ENCODE measurements around the gene DNA2.
"Not testable (repeated sequence)": the region's sequence is repeated elsewhere in the genome, so short reads cannot be mapped to it uniquely, and the experiment has no call there.

Gene DNA2, protein sequence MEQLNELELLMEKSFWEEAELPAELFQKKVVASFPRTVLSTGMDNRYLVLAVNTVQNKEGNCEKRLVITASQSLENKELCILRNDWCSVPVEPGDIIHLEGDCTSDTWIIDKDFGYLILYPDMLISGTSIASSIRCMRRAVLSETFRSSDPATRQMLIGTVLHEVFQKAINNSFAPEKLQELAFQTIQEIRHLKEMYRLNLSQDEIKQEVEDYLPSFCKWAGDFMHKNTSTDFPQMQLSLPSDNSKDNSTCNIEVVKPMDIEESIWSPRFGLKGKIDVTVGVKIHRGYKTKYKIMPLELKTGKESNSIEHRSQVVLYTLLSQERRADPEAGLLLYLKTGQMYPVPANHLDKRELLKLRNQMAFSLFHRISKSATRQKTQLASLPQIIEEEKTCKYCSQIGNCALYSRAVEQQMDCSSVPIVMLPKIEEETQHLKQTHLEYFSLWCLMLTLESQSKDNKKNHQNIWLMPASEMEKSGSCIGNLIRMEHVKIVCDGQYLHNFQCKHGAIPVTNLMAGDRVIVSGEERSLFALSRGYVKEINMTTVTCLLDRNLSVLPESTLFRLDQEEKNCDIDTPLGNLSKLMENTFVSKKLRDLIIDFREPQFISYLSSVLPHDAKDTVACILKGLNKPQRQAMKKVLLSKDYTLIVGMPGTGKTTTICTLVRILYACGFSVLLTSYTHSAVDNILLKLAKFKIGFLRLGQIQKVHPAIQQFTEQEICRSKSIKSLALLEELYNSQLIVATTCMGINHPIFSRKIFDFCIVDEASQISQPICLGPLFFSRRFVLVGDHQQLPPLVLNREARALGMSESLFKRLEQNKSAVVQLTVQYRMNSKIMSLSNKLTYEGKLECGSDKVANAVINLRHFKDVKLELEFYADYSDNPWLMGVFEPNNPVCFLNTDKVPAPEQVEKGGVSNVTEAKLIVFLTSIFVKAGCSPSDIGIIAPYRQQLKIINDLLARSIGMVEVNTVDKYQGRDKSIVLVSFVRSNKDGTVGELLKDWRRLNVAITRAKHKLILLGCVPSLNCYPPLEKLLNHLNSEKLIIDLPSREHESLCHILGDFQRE

GRCh38 chr10:68471586-68472408 lies at the start of gene DNA2:
TSS of gene DNA2 (minus strand) at chr10:68471973. CDS start at chr10:68471864, 109 bp downstream.
- peak; percentile 66 to 72 for DNase-seq (ENCODE audit: low read depth in 2 of 2)

DNA sequence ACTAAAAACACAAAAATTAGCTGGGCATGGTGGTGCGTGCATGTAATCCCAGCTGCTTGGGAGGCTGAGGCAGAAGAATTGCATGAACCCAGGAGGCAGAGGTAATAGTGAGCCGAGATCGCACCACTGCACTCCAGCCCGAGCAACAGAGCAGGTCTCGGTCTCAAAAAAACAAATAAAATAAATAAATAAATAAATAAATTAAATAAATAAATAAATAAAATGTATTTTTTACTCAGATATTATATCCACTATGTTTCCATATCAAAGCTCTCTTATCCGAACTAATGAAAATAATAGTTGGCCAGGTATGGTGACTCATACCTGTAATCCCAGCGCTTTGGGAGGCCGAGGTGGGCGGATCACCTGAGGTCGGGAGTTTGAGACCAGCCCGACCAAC lies 46.8 kb upstream of the DNA2 start:
- not testable (repeated sequence) for DNase-seq (ENCODE audit: low read depth in 2 of 2)

- no peak for DNase-seq (ENCODE audit: low read depth in 2 of 2)
Observed at GRCh38 chr10:68517188-68517587, 45.4 kb upstream of the DNA2 start.

DNA sequence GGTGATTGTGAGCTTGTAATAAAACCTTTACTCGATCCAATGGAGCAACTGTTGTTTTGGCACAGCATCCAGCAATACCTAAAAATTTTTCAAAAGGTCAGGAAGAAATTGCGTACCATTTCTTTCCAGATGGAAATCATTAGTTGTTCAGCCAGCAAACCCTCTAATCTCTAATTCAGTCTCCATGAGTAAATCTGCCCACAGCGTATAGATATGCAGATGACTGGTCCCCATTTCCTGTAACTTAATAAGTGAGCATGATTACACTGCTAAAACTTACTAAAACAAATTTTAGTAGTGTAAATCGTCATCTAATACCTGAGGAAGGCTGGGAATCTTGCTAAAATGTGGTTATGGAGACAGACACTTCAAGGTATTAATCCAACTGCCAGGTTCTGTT lies 45.0 kb upstream of the DNA2 start:
- DNase-seq (ENCODE audit: low read depth in 2 of 2): no peak

DNA sequence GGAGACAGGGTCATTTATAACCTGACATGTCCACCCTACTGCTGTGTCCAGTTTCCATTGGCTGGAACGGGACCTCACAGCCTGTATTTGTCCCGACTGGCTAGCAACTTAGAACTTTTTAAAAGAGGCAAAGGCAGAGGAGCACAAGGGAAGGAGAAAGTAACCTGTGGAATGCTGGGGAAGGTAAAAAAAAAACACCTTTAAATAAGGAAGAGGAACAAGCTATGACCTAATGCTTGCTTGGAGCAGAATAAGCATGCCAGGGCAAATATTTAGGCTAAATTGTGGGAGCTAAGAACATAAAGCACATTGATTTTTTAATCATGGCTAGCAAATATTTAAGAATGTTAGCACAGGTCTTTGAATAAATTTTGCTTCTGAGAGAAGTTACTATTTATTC lies 44.4 kb upstream of the DNA2 start:
- not testable (repeated sequence) for DNase-seq (ENCODE audit: low read depth in 2 of 2)

DNA sequence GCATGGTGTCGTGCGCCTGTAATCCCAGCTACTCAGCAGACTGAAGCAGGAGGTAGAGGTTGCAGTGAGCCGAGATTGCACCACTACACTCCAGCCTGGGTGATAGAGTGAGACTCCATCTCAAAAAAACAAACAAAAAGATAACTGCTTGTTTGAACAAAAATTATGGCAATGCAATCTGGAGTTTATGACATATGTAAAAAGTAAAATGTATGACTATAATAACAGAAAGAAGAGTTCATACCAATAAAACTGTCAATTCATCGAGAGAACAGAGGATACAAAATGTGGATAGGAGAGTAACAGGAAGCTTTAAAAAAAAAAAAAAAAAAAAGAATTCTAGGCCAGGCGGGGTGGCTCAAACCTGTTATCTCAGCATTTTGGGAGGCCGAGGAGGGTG lies 36.3 kb upstream of the DNA2 start:
- no peak for DNase-seq (ENCODE audit: low read depth in 2 of 2)

DNA sequence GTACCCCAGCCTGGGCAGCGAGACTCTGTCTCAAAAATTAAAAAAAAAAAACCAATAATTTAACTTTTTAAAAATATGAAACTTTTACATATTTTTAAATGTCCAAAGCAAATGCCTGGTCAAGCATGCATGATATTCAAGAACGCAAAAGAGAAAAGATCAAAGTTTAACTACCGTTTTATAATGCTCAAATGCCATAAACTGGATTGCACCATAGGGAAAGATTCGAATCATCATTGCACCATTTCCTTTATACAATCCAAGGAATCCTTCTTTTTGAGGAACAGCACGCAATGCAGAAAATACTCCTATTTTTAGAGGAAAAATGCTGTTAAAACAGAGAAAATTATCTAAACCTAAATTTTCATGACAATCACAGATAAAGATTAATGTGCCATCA lies 34.6 kb upstream of the DNA2 start:
- DNase-seq (ENCODE audit: low read depth in 2 of 2): no peak

GRCh38 chr10:68502846-68503245 lies 31.1 kb upstream of the DNA2 start:
- no peak for DNase-seq (ENCODE audit: low read depth in 2 of 2)

GRCh38 chr10:68501691-68502090 lies 29.9 kb upstream of the DNA2 start:
- DNase-seq (ENCODE audit: low read depth in 2 of 2): no peak

DNA sequence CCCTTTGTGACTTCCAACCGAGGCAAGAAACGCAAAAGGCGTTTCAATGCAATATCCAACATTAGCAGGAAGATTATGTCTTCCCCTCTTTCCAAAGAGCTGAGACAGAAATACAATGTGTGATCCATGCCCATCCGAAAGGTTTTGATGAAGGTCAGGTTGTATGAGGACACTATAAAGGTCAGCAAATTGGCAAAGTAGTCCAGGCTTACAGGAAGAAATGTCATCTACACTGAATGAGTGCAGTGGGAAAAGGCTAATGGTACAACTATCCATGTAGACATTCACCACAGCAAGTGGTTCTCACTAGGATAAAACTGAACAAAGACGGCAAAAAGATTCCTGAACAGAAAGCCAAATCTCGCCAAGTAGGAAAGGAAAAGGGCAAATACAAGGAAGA lies 27.8 kb upstream of the DNA2 start:
- no peak for DNase-seq (ENCODE audit: low read depth in 2 of 2)

DNA sequence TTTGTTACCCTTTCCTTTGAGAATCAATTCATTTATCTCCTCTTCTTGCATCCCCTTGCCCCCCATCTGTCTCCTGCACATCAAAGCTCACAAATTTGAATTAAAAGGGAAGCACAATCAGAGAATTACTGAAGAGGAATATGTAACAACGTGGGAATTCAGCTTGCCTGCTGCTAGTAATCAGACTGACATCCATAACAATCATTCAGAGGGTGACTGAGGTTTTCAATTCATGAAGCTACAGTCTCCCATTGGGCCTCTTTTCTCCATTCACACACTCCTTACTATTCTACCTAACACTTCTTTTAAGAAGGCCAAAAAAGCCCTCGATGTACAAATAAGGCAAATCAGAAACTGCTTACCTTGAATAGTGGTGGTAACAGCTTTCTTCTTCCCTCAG lies 24.3 kb upstream of the DNA2 start:
- no peak for DNase-seq (ENCODE audit: low read depth in 2 of 2)

DNA sequence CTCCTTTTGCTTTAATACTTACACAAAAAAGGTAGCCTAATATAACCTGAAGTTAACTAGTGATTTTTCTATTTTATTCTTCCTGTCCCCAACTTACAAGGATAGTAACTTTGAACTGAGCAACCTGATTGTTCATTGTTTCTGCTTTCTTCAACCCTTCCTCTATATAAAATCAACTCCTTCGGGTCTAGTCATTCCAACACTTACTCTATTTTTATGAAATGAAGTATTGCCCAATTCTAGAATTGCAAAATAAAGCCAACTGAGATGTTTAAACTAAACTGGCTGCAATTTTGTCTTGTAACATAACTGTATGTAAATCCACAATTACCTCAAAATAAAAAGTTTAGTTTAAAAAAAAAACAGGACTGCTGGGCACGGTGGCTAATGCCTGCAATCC lies 20.3 kb upstream of the DNA2 start:
- no peak for DNase-seq (ENCODE audit: low read depth in 2 of 2)

DNA sequence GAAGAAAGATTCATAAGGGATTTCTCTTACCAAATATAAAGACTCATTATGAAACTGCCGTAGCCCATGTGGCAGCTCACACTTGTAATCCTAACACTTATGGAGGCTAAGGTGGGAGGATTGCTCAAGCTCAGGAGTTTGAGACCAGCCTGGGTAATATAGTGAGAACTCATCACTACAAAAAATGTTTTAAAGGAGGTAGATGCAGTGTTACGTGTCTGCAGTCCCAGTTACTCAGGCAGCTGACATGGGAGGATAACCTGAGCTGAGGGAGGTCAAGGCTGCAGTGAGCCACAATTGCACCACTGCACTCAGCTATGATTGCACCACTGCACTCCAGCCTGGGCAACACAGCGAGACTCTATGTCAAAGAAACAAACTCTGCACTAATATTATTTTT lies 18.1 kb upstream of the DNA2 start:
- DNase-seq (ENCODE audit: low read depth in 2 of 2): no peak

DNA sequence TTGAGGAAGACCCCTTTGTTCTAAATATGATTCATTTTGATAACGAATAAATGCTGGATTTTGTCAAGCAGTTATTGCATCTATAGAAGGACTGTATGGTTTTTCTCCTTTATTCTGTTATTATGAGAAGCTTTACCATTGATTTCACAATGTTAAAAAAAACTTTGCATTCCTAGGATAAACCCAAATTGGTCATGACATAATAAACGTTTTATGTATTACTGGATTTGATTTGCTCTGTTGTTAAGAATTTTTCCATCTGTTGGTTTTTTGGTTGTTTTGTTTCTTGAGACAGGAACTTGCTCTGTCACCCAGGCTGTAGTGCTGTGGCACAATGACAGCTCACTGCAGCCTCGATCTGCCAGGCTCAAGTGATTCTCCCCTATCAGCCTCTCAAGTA lies 2.2 kb upstream of the DNA2 start:
- DNase-seq (ENCODE audit: low read depth in 2 of 2): no peak

DNA sequence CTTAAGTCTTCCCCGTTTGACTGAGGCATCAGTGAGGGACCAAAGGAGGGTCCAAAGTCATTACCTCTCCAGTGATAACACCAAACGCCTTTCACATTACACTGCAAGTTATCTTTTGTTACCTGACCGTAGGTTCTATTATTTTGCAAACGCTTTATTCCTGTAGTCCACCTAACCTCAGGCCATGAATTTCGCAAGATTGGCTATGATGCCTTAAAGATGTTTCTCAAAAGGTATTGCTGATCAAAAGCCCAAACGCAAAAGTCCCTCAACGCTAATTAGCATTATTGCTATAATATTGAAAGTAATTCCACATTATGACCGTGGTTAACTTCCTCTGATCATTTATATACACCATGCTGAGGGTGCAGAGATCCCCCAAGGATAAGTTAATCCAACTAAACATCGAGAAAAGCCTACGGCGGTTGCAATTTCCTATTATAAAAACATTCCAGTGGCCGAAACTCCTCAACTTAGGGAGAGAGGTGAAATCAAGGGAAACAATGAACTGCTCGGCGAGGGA lies 649 bp downstream of the DNA2 start:
- no peak for DNase-seq (ENCODE audit: low read depth in 2 of 2)

DNA sequence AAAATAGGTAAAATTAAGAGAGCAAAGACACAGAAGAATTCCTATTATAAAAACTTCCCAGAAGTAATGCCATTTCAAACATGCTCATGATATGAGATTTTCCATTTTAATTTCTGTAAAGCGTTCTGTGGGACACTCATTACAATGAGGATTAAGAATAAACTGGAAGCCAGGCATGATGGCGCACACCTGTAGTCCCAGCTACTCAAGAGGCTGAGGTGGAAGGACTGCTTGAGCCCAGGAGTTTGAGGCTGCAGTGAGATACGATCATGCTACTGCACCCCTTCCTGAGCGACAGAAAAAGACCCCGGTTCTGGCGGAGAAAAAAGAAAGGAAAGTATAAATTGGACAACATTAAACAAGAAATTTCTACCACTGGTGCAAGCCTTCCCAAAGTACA lies 1.5 kb downstream of the DNA2 start:
- DNase-seq (ENCODE audit: low read depth in 2 of 2): no peak

GRCh38 chr10:68469838-68470237 lies 1.9 kb downstream of the DNA2 start:
- no peak for DNase-seq (ENCODE audit: low read depth in 2 of 2)

- not testable (repeated sequence) for DNase-seq (ENCODE audit: low read depth in 2 of 2)
Observed at GRCh38 chr10:68464729-68465128, 7.0 kb downstream of the DNA2 start.

GRCh38 chr10:68463365-68464093 lies 8.2 kb downstream of the DNA2 start:
- DNase-seq (ENCODE audit: low read depth in 2 of 2): no peak

- no peak for DNase-seq (ENCODE audit: low read depth in 2 of 2)
Observed at GRCh38 chr10:68462536-68462935, 9.2 kb downstream of the DNA2 start.

DNA sequence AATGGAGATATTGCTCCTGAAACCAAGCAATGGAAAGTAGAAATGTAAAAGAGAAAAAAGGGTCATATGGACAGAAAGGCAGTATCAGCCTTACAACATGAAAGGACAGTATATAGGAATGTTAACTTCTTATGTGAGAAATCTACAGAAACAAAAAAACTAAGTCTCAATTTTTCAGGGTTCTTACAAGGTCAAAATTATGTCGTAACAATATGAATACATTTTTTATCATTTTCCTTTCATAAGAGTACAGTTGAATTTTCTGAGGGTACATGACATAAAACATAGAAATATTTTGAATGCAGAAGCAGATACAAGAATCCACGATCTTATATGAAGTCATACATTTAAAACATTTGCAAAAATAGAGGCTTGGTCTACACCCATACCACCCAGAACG lies 10.7 kb downstream of the DNA2 start:
- no peak for DNase-seq (ENCODE audit: low read depth in 2 of 2)
